Measurements from ENCODE around the gene EFNA5. TPM values are rescaled to one million over a fixed set of nuclear protein-coding genes. Genes with fewer than 3 reads are reported as not detected.

The EFNA5 gene
- total and polyA plus RNA-seq, 2 of the 13 experiments (the other 11 are each of a cell fraction or from before 2014, with no cell fraction given), result not detected

DNA sequence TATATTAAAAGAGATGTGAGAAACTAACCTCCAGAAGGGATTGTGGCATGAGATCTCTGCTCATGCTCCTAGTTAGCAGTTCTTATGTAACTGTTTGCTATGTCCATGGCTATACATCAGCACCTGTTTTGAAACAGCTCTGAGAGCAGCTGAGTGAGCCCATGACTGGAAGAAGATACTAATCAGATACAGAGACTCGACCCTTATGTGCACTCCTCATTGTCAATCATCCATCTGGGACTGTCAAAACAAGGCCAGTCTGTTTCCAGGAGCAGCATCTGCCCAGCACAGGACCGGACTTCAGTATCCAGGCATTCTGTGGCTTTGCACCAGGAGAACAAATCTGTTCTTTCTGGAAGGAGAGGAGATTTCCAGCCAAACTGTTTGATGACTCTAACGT is 77.7 kb downstream of the EFNA5 start:
- ChIA-PET CTCF (ENCODE audit: low intra/inter-chr PET ratio, low total read pairs) (no interaction called here), POLR2A (no interaction called here)
- 0% methylated on average over 1 of the region's 3 CpGs for WGBS (ENCODE audit: low lambda C conversion rate)
- Histone ChIP-seq H4K20me1 (ENCODE audit: insufficient read depth, low read length) (no peaks in the 10 kb centered on the region), H3K4me2 (ENCODE audit: low read depth, low read length) (no peak overlapping the region), H3K27ac (ENCODE audit: extremely low read length, insufficient read depth, low read length) (no peak overlapping the region), H3K9me3 (ENCODE audit: low read length) (no peaks in the 10 kb centered on the region), H3K27me3 (ENCODE audit: control insufficient read depth in 1 of 2, insufficient read depth in 2 of 2, low read length in 2 of 2) (no peaks in the 10 kb centered on the region; a peak in 1 of 5 replicates), H3K4me1 (ENCODE audit: insufficient read depth, low read length) (no peaks in the 10 kb centered on the region), H3K9ac (ENCODE audit: insufficient read depth, low read depth, low read length) (no peak overlapping the region), H3K36me3 (replicated peaks in 1 of 2; ENCODE audit: control insufficient read depth in 1 of 2, insufficient read depth in 2 of 2, low read length in 2 of 2) (no peaks in the 10 kb centered on the region), H2AFZ (ENCODE audit: low read length) (no peak overlapping the region), H3K79me2 (ENCODE audit: insufficient read depth, low read length) (no peaks in the 10 kb centered on the region), H3K4me3 (replicated peaks in 1 of 3; ENCODE audit: insufficient read depth in 1 of 3, low read depth in 2 of 3, low read length in 3 of 3) (no peak overlapping the region)
- BruUV-seq (replicated peaks), result no TSS peak
- FAIRE-seq, result no peak
- no peak for ATAC-seq
- no peak for DNase-seq (ENCODE audit: low spot score)
- TF ChIP-seq, protein P1, sequence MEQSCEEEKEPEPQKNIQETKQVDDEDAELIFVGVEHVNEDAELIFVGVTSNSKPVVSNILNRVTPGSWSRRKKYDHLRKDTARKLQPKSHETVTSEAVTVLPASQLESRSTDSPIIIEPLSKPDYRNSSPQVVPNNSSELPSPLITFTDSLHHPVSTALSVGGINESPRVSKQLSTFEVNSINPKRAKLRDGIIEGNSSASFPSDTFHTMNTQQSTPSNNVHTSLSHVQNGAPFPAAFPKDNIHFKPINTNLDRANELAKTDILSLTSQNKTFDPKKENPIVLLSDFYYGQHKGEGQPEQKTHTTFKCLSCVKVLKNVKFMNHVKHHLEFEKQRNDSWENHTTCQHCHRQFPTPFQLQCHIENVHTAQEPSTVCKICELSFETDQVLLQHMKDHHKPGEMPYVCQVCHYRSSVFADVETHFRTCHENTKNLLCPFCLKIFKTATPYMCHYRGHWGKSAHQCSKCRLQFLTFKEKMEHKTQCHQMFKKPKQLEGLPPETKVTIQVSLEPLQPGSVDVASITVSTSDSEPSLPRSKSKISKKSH (CRISPR knock-in tag; IDR thresholded peaks at IDR 0.05; ENCODE audit: borderline replicate concordance), result no peak
- no peak for TF ChIP-seq MXI1 (IDR thresholded peaks at IDR 0.05; ENCODE audit: borderline replicate concordance, low read depth, low read length)
- TF ChIP-seq GLI4 (CRISPR knock-in tag; IDR thresholded peaks at IDR 0.05; ENCODE audit: borderline replicate concordance), result no peak
- TF ChIP-seq, protein P2, sequence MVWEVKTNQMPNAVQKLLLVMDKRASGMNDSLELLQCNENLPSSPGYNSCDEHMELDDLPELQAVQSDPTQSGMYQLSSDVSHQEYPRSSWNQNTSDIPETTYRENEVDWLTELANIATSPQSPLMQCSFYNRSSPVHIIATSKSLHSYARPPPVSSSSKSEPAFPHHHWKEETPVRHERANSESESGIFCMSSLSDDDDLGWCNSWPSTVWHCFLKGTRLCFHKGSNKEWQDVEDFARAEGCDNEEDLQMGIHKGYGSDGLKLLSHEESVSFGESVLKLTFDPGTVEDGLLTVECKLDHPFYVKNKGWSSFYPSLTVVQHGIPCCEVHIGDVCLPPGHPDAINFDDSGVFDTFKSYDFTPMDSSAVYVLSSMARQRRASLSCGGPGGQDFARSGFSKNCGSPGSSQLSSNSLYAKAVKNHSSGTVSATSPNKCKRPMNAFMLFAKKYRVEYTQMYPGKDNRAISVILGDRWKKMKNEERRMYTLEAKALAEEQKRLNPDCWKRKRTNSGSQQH (CRISPR knock-in tag; IDR thresholded peaks at IDR 0.05; ENCODE audit: low read depth), result no peak
- TF ChIP-seq ZNF124 (CRISPR knock-in tag; IDR thresholded peaks at IDR 0.05), result no peak
- TF ChIP-seq ZKSCAN8 (CRISPR knock-in tag; IDR thresholded peaks at IDR 0.05; ENCODE audit: borderline replicate concordance), result no peak
- no peak for TF ChIP-seq ATF1 (CRISPR knock-in tag; IDR thresholded peaks at IDR 0.05)
- TF ChIP-seq ARNTL (CRISPR knock-in tag; IDR thresholded peaks at IDR 0.05), result no peak
- no peak for TF ChIP-seq NR2F6 (IDR thresholded peaks at IDR 0.05)
- TF ChIP-seq NR2F6 (CRISPR knock-in tag; IDR thresholded peaks at IDR 0.05), result no peak
- TF ChIP-seq BRCA1 (CRISPR knock-in tag; IDR thresholded peaks at IDR 0.05), result no peak
- no peak for TF ChIP-seq YEATS2 (CRISPR knock-in tag; IDR thresholded peaks at IDR 0.05; ENCODE audit: borderline replicate concordance)
- no peak for TF ChIP-seq RBFOX2 (IDR thresholded peaks at IDR 0.05; ENCODE audit: low read depth, low read length)
- TF ChIP-seq, protein P3, sequence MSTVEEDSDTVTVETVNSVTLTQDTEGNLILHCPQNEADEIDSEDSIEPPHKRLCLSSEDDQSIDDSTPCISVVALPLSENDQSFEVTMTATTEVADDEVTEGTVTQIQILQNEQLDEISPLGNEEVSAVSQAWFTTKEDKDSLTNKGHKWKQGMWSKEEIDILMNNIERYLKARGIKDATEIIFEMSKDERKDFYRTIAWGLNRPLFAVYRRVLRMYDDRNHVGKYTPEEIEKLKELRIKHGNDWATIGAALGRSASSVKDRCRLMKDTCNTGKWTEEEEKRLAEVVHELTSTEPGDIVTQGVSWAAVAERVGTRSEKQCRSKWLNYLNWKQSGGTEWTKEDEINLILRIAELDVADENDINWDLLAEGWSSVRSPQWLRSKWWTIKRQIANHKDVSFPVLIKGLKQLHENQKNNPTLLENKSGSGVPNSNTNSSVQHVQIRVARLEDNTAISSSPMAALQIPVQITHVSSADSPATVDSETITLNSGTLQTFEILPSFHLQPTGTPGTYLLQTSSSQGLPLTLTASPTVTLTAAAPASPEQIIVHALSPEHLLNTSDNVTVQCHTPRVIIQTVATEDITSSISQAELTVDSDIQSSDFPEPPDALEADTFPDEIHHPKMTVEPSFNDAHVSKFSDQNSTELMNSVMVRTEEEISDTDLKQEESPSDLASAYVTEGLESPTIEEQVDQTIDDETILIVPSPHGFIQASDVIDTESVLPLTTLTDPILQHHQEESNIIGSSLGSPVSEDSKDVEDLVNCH (CRISPR knock-in tag; IDR thresholded peaks at IDR 0.05), result no peak
- no peak for TF ChIP-seq SPEN (CRISPR knock-in tag; IDR thresholded peaks at IDR 0.05; ENCODE audit: low read depth)
- TF ChIP-seq ZNF766 (CRISPR knock-in tag; IDR thresholded peaks at IDR 0.05; ENCODE audit: borderline replicate concordance), result no peak
- TF ChIP-seq, protein P4, sequence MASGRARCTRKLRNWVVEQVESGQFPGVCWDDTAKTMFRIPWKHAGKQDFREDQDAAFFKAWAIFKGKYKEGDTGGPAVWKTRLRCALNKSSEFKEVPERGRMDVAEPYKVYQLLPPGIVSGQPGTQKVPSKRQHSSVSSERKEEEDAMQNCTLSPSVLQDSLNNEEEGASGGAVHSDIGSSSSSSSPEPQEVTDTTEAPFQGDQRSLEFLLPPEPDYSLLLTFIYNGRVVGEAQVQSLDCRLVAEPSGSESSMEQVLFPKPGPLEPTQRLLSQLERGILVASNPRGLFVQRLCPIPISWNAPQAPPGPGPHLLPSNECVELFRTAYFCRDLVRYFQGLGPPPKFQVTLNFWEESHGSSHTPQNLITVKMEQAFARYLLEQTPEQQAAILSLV (CRISPR knock-in tag; IDR thresholded peaks at IDR 0.05; ENCODE audit: borderline replicate concordance), result no peak
- TF ChIP-seq ZFP90 (CRISPR knock-in tag; IDR thresholded peaks at IDR 0.05; ENCODE audit: borderline replicate concordance), result no peak
- in situ Hi-C loops (cut with HindIII; ENCODE audit: extremely low pct_ligation_motif_present, low pct_unique_long_range_greater_than_20kb), result no loop called here
- intact Hi-C loops (cut with micrococcal nuclease; ENCODE audit: unreplicated experiment), result no loop called here

Data from HepG2 (cell line).